Brain microvascular endothelial cell (primary cell): ENCODE measurements around the gene AGTR1.

Source experiments
- DNase-seq: peaks from one replicate; pipeline ENCODE4 v3.0.0-alpha.2; 2020
- H3K27ac ChIP-seq: fragments of 250-450 bp; sonication (Bioruptor Pico); 2 replicates; pipeline ENCODE4 v1.5.1; 2020; ENCODE audit warnings: mild to moderate bottlenecking, moderate library complexity
- H3K27me3 ChIP-seq: fragments of 250-450 bp; sonication (Bioruptor Pico); replicated peaks from 2 replicates; pipeline ENCODE4 v1.5.1; 2020; ENCODE audit warnings: mild to moderate bottlenecking
- H3K36me3 ChIP-seq: fragments of 250-450 bp; sonication (Bioruptor Pico); replicated peaks from 2 replicates; pipeline ENCODE4 v1.5.1; 2020; ENCODE audit warnings: mild to moderate bottlenecking
- H3K4me3 ChIP-seq: 2 replicates; pipeline ENCODE4 v1.5.1; 2011; ENCODE audit warnings: low read depth, mild to moderate bottlenecking, control low read depth, low read length, moderate library complexity
- CTCF ChIP-seq: IDR thresholded peaks from 2 replicates; pipeline ENCODE4 v1.5.1; 2011; ENCODE audit warnings: low read depth, mild to moderate bottlenecking, moderate library complexity, low read length, control low read depth, inconsistent platforms; ENCODE audit errors: missing control alignments
- in situ Hi-C: cut with HindIII; loops from 2 replicates; pipeline ENCODE4 v1.10.0; 2017; ENCODE audit warnings: low sequenced_read_pairs, low pct_ligation_motif_present

The AGTR1 gene

DNA sequence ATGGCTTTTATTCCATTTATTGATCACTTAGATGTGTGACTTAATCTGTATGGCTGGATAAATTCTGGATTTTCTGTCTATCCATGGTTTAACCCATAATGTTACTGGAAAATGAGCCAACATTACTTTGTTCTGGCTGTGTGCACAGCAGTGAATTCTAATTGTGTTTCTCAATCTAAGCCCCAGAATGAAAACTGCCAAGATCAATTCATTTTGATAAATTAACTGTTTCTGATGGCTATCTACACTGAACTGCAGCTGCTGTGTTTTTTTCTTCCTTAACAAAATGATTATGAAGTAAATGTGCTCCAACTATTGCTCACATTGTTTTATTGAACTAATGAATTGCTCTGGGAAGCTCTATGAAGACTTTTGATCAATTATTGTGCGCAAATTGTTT is 94.2 kb downstream of the AGTR1 start:
- TF ChIP-seq CTCF: no peak
- no peaks in the 10 kb centered on the region for H3K27me3 ChIP-seq
- in situ Hi-C loops: no loop called here
- no peak overlapping the region for H3K27ac ChIP-seq
- no peak for DNase-seq
- no peaks in the 10 kb centered on the region for H3K36me3 ChIP-seq
- no peak overlapping the region for H3K4me3 ChIP-seq

DNA sequence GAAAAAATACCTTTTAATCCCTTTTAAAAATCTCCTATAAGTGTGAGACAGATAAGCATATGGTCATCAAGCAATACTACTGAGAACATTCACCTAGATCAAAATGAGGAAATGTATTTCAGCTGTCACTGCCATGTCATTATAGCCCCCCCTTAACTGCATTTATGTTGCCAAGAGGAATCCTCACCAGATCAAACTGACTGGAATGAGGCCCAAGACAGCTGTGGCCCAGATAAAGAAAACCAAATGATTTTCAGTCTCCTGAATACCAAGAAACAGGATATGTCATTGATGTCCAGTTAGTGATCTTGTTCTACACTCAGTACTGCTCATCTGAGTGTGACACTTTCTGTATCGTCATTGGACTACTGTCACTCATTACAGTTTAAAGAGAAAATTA is 94.8 kb downstream of the AGTR1 start:
- DNase-seq: no peak
- H3K27me3 ChIP-seq: no peaks in the 10 kb centered on the region
- no peak for TF ChIP-seq CTCF
- H3K36me3 ChIP-seq: no peaks in the 10 kb centered on the region
- in situ Hi-C loops: no loop called here
- H3K27ac ChIP-seq: no peak overlapping the region
- no peak overlapping the region for H3K4me3 ChIP-seq
